SK-N-MC (cell line): ENCODE measurements around the gene FURIN.

ENCODE experiments used
- DNase-seq: peaks from one replicate; pipeline ENCODE4 v3.0.0-alpha.2; 2011; ENCODE audit warnings: low read depth, low spot score
- H3K27ac ChIP-seq: fragments of 200-600 bp; sonication (generic); 2 replicates; pipeline ENCODE4 v1.5.1; 2016; ENCODE audit warnings: mixed run types
- H3K36me3 ChIP-seq: fragments of 200-600 bp; sonication (generic); 2 replicates; pipeline ENCODE4 v1.6.1; 2017; ENCODE audit warnings: antibody characterized with exemption, low read length, mixed read lengths; ENCODE audit not compliant: insufficient read depth
- H3K4me3 ChIP-seq: fragments of 200-600 bp; sonication (generic); 2 replicates; pipeline ENCODE4 v1.5.1; 2016
- H3K9ac ChIP-seq: fragments of 200-600 bp; sonication (generic); 2 replicates; pipeline ENCODE4 v1.8.0; 2017; ENCODE audit warnings: mixed run types, mixed read lengths; ENCODE audit not compliant: insufficient read length
- H3K9me3 ChIP-seq: fragments of 200-600 bp; sonication (generic); 2 replicates; pipeline ENCODE4 v1.6.1; 2017; ENCODE audit warnings: low read depth, mild to moderate bottlenecking, antibody characterized with exemption, low read length, moderate library complexity, mixed read lengths
- EZH2 ChIP-seq: fragments of 200-600 bp; sonication (generic); IDR thresholded peaks from one replicate; pipeline ENCODE4 v1.6.1; 2017; ENCODE audit warnings: antibody characterized with exemption
- FOXP2 ChIP-seq: optimal IDR thresholded peaks from 2 replicates; pipeline ENCODE3; 2011; ENCODE audit warnings: mild to moderate bottlenecking, moderate library complexity; ENCODE audit not compliant: insufficient read depth; ENCODE audit errors: extremely low read length, control extremely low read depth
- POLR2AphosphoS5 ChIP-seq: IDR thresholded peaks from 2 replicates; pipeline ENCODE4 v1.6.1; 2012; ENCODE audit warnings: mild to moderate bottlenecking, low read depth, low read length, borderline replicate concordance

The FURIN gene

GRCh38 chr15:90855139-90855538 lies 13.2 kb upstream of the FURIN start:
- Histone ChIP-seq H3K27ac (no peak overlapping the region), H3K36me3 (no peaks in the 10 kb centered on the region), H3K9me3 (no peaks in the 10 kb centered on the region), H3K4me3 (no peak overlapping the region), H3K9ac (no peak overlapping the region)
- DNase-seq, result no peak
- TF ChIP-seq POLR2AphosphoS5, result no peak

GRCh38 chr15:90857337-90857736 lies 11.1 kb upstream of the FURIN start:
- Histone ChIP-seq H3K27ac (no peak overlapping the region), H3K9ac (no peak overlapping the region), H3K36me3 (no peaks in the 10 kb centered on the region), H3K4me3 (no peak overlapping the region), H3K9me3 (no peaks in the 10 kb centered on the region)
- no peak for TF ChIP-seq FOXP2
- no peak for TF ChIP-seq POLR2AphosphoS5
- no peak for TF ChIP-seq EZH2
- DNase-seq, result no peak

GRCh38 chr15:90857883-90858443 lies 10.4 kb upstream of the FURIN start:
- no peaks in the 10 kb centered on the region for H3K9me3 ChIP-seq
- no peak for DNase-seq
- no peak overlapping the region for H3K9ac ChIP-seq
- H3K36me3 ChIP-seq, result no peaks in the 10 kb centered on the region
- H3K27ac ChIP-seq, result no peak overlapping the region
- no peak overlapping the region for H3K4me3 ChIP-seq
- TF ChIP-seq EZH2 (no peak), FOXP2 (no peak), POLR2AphosphoS5 (no peak)

GRCh38 chr15:90859234-90860131 lies 8.9 kb upstream of the FURIN start:
- Histone ChIP-seq H3K36me3 (no peaks in the 10 kb centered on the region), H3K9ac (no peak overlapping the region), H3K4me3 (no peak overlapping the region), H3K27ac (no peak overlapping the region), H3K9me3 (no peaks in the 10 kb centered on the region)
- TF ChIP-seq POLR2AphosphoS5, result no peak
- no peak for TF ChIP-seq EZH2
- no peak for TF ChIP-seq FOXP2
- DNase-seq, result no peak

- TF ChIP-seq EZH2, result no peak
- TF ChIP-seq FOXP2, result no peak
- TF ChIP-seq POLR2AphosphoS5, result no peak
- H3K9ac ChIP-seq, result no peak overlapping the region
- no peak overlapping the region for H3K27ac ChIP-seq
- DNase-seq, result no peak
- no peak overlapping the region for H3K4me3 ChIP-seq
- H3K36me3 ChIP-seq, result no peaks in the 10 kb centered on the region
- H3K9me3 ChIP-seq, result no peaks in the 10 kb centered on the region
These were observed 7.9 kb upstream of the FURIN start for GRCh38 chr15:90860450-90860849.

GRCh38 chr15:90860942-90861675 lies 7.3 kb upstream of the FURIN start:
- Histone ChIP-seq H3K36me3 (no peaks in the 10 kb centered on the region), H3K4me3 (no peak overlapping the region), H3K27ac (no peak overlapping the region), H3K9ac (no peak overlapping the region), H3K9me3 (no peaks in the 10 kb centered on the region)
- no peak for DNase-seq
- no peak for TF ChIP-seq POLR2AphosphoS5
- TF ChIP-seq FOXP2, result no peak
- TF ChIP-seq EZH2, result no peak

GRCh38 chr15:90862487-90862886 lies 5.9 kb upstream of the FURIN start:
- H3K27ac ChIP-seq, result no peak overlapping the region
- DNase-seq, result no peak
- no peaks in the 10 kb centered on the region for H3K9me3 ChIP-seq
- no peak overlapping the region for H3K9ac ChIP-seq
- TF ChIP-seq POLR2AphosphoS5 (no peak), EZH2 (no peak), FOXP2 (no peak)
- H3K36me3 ChIP-seq, result no peaks in the 10 kb centered on the region
- no peak overlapping the region for H3K4me3 ChIP-seq

- TF ChIP-seq EZH2, result no peak
- no peak for TF ChIP-seq POLR2AphosphoS5
- TF ChIP-seq FOXP2, result no peak
- Histone ChIP-seq H3K36me3 (no peaks in the 10 kb centered on the region), H3K4me3 (no peak overlapping the region), H3K9ac (no peak overlapping the region), H3K9me3 (no peaks in the 10 kb centered on the region), H3K27ac (no peak overlapping the region)
- no peak for DNase-seq
These were observed 5.2 kb upstream of the FURIN start for GRCh38 chr15:90862964-90863778.
